HG03097 (cell line): ENCODE data around the gene MAN2C1.
"Not testable (repeated sequence)": the region's sequence is repeated elsewhere in the genome, so short reads cannot be mapped to it uniquely, and the experiment has no call there.

Experiments used
- ATAC-seq: cut with Tn5 transposase; IDR thresholded peaks from one replicate; pipeline ENCODE4 v1.9.1; 2021; ENCODE audit not compliant: unreplicated experiment, low FRiP score

MAN2C1 gene

DNA sequence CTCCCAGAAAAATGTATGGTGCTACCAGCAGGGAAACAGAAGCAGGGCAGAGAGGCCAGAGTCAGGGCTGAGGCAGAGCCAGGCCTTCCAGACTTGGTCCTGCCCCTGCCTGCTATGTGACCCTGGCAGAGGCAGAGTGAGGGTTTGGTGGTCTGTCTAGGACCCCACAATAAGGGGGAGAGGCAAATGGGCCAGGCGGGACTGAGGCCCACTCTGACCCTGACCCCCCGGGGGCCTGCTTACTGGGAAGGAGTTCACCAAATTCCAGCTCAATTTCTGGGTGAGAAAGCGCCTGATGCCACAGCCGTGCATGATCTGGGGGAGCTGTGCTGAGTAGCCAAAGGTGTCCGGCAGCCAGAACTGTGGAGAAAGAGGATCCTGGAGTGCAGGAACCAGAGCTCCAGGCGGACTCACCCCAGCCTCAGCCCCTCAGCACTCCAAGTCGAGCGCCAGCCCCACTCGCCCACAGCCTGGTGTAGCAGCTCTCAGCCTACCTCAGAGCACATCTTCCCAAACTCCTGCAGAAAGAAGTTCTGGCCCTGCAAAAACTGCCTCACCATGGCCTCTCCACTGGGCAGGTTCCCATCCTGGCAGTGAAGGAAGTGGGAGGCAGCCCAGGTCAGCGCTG, 6.9 kb downstream of the MAN2C1 start:
- ATAC-seq: no peak

DNA sequence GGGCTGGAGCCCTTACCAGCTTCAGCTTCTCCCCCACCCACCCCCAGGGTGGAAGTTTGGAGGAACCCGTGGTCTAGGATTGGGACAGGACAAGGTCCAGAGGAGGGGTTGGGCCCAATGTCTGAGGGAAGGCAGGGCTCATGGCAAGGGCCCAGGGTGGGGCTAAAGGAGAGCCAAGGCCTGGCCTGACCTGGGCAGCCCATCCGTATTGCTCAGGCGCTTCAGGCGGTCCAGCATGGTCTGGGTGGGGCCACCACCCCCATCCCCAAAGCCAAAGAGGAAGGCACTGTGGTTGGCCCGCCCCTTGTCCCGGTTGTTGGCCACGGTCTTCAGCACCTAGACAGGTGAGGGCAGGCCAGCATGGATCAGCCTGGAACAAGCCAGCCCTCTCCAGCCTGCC, 7.6 kb downstream of the MAN2C1 start:
- ATAC-seq: no peak

DNA sequence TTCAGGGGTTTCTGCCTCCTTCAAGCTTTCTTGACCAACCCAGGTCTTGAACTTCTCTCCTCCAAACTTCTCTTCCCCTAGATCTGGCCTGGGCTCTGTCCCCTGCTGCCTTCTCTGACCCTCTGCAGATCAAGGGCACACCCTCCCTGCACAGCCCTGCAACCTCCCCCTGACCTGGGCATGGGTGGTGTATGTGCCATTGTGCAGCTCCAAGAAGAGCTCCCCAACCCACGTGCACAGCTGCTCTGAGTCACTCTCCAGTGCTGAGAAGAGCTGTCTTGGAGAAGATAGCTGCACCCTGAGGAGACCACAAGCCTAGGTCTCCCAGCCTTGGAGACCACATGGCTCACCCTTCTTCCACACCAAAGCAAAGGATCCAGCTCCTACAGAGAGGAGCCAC, 8.0 kb downstream of the MAN2C1 start:
- ATAC-seq: no peak

DNA sequence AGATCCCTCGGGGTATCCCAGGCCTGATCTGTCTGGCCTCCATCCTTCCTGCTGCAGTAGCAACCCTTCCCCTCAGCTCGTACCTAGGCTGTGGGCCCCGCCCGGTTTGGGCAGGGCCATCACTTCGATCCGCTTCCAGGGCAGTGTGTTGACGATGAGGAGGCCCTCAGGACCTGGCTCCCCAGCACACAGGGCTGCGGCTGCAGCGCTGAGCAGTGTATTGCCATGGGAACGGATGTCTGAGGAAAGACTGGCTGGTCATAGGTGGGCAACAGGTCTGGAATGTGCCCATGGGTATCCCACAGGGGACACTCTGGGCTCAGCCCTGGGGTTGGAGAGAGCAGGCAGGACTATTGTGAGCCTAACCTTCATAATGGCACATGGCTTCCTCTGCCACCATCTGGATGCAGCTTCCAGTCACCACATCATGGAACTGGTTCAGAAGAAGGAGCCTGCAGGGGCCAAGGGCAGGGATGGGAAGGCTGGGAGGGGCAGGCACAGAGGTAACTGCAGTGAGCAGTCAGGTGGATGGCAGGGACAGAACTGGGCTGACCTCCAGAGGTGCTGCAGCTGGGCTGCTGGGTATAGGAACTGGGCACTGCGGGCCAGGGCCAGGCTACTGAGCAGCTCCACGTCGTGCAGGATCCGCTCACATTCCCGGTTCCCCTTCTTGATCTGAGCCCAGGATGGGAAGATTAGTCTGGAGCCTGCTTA, 8.7 kb downstream of the MAN2C1 start:
- ATAC-seq: no peak

DNA sequence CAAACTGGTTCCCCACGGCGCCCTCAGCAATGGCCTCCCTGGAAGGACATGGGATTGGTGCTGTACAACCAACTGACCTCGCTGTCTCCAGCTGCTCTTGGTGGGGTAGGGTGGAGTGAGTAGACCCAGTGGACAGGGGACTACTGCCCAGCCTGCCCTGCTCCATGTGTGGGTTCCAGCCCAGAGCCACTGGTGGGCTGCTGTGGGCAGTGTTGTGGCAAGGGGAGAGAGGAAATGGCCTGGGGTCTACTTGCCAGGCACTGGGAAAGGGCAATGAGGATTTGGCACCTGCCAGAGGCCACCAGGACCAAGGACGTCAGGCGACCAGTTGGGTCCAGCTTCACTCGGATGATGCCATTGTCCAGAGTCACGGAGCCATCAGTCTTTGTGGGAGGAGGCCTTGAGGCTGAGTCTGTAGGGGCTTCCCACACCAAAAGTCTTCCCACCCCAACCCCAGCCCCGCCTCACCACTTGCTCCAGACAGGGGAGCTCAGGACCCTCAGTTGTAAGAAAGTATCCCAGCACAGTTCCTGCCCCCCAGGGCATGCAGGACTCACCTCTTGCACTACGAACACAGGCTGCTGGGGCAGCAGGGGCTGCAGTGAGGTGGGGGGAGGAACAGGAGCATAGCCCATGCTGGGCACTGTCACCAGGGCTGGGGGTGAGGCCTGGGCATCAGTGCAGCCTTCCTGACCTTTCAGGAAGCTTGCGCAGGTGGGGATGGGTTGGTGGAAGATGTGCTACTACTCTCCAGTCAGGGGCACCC, 9.5 kb downstream of the MAN2C1 start:
- no peak for ATAC-seq

DNA sequence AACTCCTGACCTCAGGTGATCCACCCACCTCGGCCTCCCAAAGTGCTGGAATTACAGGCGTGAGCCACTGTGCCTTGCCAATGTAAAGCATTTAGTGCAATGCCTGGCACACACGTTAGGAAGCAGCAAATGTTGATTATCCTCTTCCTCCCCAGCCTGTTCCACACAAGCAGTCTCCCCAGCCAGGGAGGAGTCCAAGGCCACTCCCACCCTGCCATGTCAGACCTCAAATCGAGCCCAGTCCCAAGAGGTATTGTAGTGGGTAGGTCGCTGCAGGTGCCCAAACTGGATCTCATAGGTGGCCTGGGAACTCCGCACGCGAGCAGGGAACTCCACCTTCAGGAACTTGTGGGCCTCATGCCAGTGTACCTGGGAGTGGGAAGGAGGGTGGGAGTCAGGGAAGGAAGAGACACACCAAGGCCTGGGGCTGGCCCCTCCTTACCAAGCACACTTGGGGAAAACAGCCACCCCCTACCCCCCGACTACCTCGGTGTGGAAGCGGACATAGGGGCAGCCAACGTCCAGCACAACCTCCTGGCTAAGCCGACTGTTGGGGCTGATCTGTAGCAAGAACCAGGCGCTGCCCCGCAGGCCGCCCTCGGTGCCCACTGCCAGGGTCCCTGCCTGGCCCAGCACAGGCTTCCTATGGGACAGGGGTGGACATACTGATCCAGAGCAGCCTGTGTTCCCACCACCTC, 10.3 kb downstream of the MAN2C1 start:
- ATAC-seq: no peak

DNA sequence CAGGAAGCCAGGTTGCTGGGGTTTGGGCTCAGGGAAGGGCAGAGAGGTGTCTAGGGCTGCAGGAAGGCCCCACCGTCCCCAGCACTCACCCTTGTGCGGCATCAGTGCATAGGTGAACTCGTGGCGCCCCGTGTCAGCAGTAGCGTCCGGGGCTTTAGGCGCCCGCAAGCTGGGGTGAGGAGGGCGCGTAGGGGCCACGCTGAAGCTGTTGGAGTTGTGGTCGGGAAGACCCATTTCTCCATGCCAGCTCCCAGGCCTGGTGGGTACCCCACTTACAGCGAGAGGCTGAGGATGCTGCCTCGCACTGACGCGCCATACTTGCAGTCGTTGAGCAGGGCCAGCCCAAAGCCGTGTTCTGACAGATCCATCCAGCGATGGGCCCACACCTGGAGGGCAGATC, 11.9 kb downstream of the MAN2C1 start:
- ATAC-seq: no peak

DNA sequence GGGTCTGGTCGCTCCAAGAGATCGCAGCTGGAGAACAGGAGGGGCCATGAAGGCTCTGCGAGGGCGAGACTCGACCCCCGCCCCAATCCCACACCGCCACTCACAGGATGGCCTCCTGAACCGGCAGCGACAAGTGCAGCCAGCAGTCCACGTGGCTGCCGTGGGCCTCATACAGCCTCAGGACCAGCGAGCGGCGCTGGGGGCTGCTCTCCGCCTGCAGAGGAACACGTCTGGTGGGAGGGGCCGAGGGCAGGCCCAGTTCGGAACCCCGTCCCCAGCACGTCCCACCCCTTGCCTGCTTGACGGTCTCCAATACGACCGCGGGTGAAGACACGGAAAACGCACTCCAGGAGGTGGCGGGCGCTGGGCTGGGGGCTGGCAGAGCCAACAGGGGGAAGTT, 12.4 kb downstream of the MAN2C1 start:
- ATAC-seq: no peak

DNA sequence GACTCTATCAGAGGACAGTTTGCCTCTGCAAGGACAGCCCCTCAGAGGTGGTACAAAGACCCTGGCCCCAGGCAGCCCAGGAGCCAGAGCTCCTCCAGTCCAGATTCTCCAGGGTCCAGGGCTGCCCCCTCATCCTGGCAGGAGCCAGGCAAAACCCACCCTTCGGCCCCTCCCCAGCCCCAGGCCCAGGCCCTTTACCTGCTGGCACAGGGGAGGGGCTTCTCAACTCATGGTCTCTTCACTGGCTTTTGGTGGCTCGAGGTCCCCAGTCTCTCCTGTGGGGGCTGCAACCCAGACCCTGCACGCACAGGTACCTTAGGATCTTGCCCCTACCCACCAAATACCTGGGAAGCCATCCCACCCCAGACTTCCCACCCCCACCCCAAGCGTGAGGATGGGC, 13.0 kb downstream of the MAN2C1 start:
- no peak for ATAC-seq

DNA sequence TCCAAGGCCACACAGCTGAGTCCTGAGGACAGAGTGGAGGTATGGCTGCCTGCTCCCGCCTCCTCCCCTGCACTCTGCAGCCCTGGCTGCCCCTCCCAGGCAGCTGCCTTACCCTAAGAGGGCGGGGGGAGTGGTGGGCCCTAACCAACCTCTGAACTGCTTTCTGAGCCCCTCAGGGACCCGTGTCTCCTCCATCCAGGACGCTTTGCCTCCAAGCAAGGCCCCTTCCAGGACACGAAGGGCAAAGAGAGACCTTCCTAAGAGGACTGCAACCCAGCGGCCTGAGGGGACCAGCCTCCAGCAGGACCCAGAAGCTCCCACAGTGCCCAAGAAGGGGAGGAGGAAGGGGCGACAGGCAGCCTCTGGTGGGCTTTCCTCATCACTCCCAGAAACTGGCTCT, 14.0 kb downstream of the MAN2C1 start:
- ATAC-seq: no peak

DNA sequence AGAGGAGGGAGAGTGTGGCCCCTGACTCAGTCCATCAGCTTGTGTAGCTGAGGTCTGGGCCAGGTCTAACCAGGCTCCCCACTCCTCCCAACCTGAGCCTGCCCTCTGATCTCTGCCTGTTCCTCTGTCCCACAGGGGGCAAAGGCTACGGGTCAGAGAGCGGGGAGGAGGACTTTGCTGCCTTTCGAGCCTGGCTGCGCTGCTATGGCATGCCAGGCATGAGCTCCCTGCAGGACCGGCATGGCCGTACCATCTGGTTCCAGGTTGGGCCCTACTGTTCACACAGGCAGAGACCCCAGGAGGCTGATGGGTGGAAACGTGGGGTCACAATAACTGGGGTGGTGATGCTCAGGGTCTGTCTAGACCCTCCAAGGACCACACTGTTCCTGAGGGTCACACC, 14.8 kb downstream of the MAN2C1 start:
- ATAC-seq: no peak

DNA sequence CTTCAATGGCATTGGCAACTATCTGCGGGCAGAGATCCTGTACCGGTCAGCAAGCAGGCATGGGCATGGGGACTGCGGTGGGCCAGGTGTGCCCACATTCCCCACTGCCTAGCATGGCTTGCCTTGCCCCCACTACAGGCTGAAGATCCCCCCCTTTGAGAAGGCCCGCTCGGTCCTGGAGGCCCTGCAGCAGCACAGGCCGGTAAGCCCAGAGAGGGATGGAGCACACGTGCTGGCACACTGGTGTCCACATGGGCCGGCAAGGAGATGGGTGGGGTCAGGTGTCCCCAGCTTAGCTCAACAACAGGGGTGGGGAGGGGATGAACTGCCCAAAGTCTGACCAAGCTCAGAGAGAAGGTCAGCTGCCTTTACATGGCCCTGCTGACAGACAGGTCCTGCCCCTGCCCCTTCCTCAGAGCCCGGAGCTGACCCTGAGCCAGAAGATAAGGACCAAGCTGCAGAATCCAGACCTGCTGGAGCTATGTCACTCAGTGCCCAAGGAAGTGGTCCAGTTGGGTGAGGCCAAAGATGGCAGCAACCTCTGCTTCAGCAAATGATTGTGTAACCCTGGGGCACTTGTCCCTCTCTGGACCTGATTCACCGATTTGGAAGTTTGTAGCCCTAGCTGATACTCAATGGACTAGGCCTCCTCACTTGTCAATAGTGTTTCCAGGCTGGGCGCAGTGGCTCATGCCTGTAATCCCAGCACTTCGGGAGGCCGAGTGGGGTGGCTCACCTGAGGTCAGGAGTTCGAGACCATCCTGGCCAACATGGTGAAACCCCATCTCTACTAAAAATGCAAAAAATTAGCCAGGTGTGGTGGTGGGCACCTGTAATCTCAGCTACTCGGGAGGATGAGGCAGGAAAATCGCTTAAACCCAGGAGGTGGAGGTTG, 16.0 kb downstream of the MAN2C1 start:
- no peak for ATAC-seq

DNA sequence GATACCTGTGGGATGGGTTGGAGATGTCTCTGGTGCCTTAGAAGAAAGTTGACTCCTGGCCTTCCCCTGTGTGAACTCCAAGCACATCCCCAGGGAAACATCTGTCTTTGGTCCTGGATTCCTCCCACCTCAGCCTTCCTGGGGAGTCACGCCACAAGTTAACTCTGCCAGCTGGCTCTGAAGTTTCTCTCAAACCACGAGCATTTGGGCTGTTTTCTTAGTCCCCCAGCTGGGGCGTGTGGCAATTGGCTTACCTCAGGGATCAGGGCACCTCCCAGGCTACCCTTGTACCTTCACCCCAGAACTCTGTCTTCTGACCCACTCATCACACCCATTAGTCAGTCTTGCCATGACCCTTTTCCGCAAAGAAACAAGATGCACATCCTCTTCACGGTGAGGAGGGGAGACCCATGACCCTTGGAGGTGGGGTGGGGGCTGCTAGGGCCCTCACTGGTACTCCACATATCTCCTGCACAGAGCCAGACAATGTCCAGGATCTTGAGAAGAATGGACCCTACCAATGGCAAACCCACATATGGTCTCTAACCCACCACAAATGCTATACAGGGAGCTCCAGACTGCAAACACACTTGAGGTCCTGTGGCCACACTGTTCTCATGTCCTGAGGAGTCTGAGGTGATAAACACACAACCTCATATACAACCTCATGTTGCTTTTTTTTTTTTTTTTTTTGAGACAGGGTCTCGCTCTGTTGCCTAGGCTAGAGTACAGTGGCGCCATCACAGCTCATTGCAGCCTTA, 17.6 kb downstream of the MAN2C1 start:
- no peak for ATAC-seq

DNA sequence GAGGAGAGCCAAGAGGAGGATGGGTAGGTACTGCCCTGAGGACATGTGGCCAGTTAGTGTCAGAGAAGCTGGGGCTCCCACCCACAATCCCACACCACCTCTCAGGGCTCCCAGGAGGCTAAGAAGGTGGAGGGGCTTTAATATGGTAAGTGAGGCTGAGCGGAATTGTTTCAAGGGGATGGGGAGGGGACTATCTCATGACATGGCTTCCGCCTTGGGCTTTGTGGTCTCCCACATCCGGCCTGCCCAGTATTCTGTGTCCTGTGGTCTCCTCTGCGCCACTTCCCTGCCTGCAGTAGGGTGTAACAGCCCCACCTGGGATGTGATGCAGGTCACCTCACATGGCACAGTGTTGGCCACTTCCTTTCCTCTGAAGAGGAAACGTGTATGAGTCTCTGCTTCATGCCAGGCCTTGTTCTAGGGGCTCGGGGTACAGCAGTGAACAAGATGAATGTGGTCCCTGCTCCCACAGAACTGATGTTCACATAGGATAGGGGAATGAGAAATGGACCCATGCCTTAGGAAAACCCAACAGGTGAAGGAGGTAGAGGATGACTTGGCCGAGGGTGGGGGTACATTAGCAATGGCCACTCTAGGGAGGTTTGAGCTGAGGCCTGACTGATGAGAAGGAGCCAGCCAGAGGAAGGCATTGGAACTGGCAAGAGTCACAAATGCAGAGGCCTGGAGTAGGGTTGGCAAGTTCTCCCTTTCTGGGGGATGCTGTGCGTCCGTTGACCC, 18.4 kb downstream of the MAN2C1 start:
- ATAC-seq: no peak

DNA sequence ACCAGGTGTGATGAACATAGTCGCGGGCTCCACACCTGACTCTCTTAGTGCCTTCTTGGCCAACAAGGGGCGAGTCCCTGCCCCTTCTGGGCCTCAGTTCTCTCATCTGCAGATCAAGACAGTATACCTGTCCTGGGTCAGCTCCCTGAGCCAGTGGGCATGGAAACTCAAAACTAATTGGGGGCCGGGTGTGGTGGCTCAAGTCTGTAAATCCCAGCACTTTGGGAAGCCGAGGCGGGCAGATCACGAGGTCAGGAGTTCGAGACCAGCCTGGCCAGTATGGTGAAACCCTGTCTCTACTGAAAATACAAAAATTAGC, 19.1 kb downstream of the MAN2C1 start:
- ATAC-seq: not testable (repeated sequence)

DNA sequence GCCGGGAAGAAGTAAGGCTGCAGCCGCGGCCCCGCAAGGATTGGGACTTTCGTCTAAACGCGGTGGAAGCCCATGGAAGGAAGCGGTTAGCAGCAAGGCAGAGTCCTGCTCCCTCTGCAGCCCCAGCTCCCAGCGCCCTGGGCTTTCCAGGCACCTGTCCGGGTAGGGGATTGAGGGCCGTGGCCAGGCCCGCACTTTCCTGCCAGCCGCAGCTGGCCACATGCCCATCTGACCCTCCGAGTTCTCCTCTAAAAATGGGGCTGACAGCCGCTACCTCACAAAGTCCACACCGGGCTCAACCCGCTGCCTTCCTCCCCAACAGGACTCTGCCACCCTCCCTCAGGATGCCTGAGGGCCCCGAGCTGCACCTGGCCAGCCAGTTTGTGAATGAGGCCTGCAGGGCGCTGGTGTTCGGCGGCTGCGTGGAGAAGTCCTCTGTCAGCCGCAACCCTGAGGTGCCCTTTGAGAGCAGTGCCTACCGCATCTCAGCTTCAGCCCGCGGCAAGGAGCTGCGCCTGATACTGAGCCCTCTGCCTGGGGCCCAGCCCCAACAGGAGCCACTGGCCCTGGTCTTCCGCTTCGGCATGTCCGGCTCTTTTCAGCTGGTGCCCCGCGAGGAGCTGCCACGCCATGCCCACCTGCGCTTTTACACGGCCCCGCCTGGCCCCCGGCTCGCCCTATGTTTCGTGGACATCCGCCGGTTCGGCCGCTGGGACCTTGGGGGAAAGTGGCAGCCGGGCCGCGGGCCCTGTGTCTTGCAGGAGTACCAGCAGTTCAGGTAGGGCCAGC, 19.7 kb downstream of the MAN2C1 start:
- ATAC-seq: no peak

DNA sequence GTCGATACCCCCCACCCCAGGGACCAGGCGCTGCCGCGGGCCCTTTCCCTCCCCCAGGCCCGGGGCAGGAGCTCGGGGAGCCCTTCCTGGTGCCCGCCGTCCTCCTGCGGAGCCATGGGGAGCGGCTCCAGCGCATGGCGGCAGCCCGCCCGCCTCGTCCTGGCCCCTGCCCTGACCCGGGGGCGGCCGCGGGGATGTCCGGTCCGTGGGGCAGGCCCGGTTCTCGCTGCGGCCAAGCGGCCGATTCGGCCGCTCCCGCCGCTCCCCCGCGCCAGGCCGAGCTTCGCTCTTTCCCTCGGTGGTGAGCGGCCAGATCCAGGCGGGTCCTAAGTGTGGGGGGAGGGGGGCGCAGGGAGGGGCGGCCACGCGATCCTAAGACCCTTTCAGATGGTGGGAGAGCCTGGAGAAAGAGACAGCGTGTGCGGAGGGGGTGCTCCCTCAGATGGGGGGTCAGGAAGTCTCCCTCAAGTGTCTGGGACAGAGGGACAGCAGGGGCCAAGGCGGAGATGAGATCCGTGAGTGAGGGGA, 20.3 kb downstream of the MAN2C1 start:
- ATAC-seq: no peak
